Right forelimb (tissue), 1 donor: Measurements from ENCODE around the gene TBC1D22A.

Experiments used
- DNase-seq: peaks from one replicate; pipeline ENCODE4 v3.0.0-alpha.2; 2018

Gene TBC1D22A

GRCh38 chr22:47210686-47211085 lies 448.2 kb downstream of the TBC1D22A start:
- DNase-seq, result no peak

GRCh38 chr22:47213571-47214230 lies 451.3 kb downstream of the TBC1D22A start:
- no peak for DNase-seq

GRCh38 chr22:47215851-47216250 lies 453.4 kb downstream of the TBC1D22A start:
- DNase-seq, result no peak

GRCh38 chr22:47218671-47219070 lies 456.2 kb downstream of the TBC1D22A start:
- no peak for DNase-seq

- no peak for DNase-seq
Observed at GRCh38 chr22:47219789-47220188, 457.3 kb downstream of the TBC1D22A start.

GRCh38 chr22:47220752-47221151 lies 458.3 kb downstream of the TBC1D22A start:
- no peak for DNase-seq

GRCh38 chr22:47221840-47222615 lies 459.6 kb downstream of the TBC1D22A start:
- no peak for DNase-seq
